ENCODE results near the gene LBH. TPM values are rescaled to one million over a fixed set of nuclear protein-coding genes. Genes with fewer than 3 reads are reported as not detected.

LBH gene
- total RNA-seq, 1 donor from 2014 or later, result 116 TPM

DNA sequence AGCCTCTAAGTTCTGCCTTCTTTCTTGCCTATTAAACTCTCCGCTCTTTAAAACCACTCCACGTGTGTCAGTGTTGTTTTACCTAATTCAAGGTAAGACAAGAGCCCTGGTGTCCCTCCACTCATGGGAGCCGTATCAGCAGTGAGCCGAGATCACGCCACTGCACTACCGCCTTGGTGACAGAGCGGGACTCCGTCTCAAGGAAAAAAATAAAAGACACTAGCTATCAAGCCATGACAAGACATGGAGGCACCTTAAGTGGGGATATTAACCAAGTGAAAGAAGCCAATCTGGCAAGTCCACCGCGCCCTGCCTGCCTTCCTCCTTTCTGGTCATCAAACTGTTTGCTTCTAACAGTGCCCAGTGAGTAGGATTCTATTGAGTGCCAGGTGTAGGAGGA lies 40.2 kb upstream of the LBH start:
- intact Hi-C loops (cut with DNase I), result no loop called here

DNA sequence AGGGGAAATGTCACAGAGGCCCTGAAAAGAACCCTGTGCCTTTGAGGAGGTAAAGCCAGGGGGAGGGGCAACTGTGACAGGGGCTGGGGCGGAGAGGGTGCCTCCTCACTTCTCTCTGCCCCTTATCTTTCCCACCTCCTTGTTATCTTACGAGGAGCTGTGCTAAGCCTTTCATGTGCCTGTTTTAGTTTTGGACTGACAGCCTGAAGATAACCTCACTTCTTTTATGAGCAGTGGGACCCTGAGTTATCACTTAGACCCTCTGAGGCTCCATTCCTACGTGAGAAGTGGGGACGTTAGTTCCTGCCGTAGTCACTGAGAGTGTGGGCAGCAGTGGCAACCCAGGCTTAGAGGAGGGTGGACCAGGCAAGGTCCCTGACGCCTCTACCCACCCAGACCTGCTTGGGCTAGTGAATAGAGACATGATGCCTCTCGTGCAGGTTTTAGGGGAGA lies 39.5 kb upstream of the LBH start:
- Histone ChIP-seq H3K36me3 (no peaks in the 10 kb centered on the region), H3K27me3 (no peaks in the 10 kb centered on the region), H3K27ac (no peak overlapping the region), H3K9me3 (no peaks in the 10 kb centered on the region), H3K4me1 (no peaks in the 10 kb centered on the region), H3K4me3 (no peak overlapping the region)
- TF ChIP-seq, protein P1, sequence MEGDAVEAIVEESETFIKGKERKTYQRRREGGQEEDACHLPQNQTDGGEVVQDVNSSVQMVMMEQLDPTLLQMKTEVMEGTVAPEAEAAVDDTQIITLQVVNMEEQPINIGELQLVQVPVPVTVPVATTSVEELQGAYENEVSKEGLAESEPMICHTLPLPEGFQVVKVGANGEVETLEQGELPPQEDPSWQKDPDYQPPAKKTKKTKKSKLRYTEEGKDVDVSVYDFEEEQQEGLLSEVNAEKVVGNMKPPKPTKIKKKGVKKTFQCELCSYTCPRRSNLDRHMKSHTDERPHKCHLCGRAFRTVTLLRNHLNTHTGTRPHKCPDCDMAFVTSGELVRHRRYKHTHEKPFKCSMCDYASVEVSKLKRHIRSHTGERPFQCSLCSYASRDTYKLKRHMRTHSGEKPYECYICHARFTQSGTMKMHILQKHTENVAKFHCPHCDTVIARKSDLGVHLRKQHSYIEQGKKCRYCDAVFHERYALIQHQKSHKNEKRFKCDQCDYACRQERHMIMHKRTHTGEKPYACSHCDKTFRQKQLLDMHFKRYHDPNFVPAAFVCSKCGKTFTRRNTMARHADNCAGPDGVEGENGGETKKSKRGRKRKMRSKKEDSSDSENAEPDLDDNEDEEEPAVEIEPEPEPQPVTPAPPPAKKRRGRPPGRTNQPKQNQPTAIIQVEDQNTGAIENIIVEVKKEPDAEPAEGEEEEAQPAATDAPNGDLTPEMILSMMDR (IDR thresholded peaks at IDR 0.05), result no peak
- DNase-seq (ENCODE audit: low spot score in 2 of 2), result no peak
- intact Hi-C loops (cut with DNase I), result no loop called here

More for the DNA sequence above, 40.2 kb upstream of the LBH start:
- H3K27ac ChIP-seq, result no peak overlapping the region
- H3K4me3 ChIP-seq, result no peak overlapping the region
- no peak for DNase-seq (ENCODE audit: low spot score in 2 of 2)
- TF ChIP-seq, protein P1 (IDR thresholded peaks at IDR 0.05), result no peak
- no peaks in the 10 kb centered on the region for H3K27me3 ChIP-seq
- no peaks in the 10 kb centered on the region for H3K4me1 ChIP-seq
- no peaks in the 10 kb centered on the region for H3K36me3 ChIP-seq
- H3K9me3 ChIP-seq, result no peaks in the 10 kb centered on the region

DNA sequence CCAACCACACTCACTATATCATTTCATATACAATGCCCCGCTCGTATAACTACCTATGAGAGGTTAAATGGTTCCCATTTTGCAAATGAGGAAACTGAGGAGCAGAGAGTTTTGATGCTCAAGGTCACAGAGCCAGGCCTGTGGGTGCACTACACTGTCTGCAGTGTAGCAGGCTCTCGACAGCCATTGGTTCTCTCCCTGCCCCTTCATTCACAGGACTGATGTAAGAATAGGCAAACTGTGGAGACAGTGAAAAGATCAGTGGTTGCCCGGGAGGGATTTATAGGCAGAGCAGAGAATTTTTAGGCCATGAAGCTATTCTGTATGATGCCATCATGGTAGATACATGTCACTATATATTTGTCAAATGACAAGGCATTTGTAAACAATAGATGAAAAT lies 39.0 kb upstream of the LBH start:
- Histone ChIP-seq H3K9me3 (no peaks in the 10 kb centered on the region), H3K27me3 (no peaks in the 10 kb centered on the region)
- intact Hi-C loops (cut with DNase I), result no loop called here

DNA sequence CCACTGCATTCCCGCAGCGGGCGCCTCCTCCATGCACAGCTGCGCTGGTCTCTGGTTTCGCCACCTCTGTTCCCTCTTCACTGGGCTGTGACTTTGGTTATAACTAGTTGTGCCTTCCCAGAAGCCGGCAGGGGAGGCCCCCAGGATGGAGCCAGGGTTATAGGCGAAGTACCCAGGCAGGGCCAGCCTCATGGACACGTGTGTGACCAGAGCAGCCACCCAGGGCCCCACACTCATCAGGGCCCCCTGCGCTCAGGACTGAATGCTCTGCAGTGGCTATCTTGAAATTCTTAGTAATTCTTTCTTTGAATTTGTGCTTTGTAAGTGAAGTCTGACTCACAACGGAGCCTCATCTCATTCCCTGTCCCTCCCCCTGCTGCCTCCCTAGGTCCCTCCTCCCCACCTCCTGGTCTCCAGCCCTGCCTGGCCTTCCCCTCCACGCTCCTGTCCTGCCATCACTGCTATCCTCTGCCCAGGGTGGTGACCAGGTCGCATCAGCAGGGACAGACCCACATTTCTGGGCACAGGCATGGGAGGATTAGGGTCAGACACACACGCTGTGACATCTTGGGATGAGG lies 38.1 kb upstream of the LBH start:
- no peaks in the 10 kb centered on the region for H3K9me3 ChIP-seq

More for the DNA sequence above, 39.0 kb upstream of the LBH start:
- H3K4me3 ChIP-seq, result no peak overlapping the region
- no peaks in the 10 kb centered on the region for H3K36me3 ChIP-seq
- no peak for DNase-seq (ENCODE audit: low spot score in 2 of 2)
- H3K27ac ChIP-seq, result no peak overlapping the region
- H3K4me1 ChIP-seq, result no peaks in the 10 kb centered on the region
- TF ChIP-seq, protein P1 (IDR thresholded peaks at IDR 0.05), result no peak

DNA sequence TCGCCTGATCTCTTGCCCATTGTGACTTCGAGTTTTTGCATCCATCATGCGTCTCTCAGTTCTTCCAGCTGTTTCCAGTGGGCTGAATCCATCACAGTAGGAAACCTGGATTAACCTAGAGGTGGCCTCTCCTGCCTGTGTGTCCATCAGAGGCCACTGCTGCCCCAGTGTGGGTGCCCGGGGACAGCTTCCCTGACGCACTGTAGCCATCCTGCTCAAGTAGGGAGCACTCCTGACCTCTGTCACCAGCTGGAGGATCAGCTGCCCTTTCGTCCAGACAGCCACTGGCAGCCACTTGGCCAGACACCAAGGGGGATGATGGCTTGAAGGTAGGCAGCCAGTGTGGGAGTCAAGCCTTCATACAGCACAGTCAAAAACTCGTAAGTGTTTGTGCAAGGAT lies 36.9 kb upstream of the LBH start:
- Histone ChIP-seq H3K27ac (no peak overlapping the region), H3K4me3 (no peak overlapping the region), H3K4me1 (no peaks in the 10 kb centered on the region), H3K27me3 (no peaks in the 10 kb centered on the region), H3K36me3 (no peaks in the 10 kb centered on the region), H3K9me3 (no peaks in the 10 kb centered on the region)
- TF ChIP-seq, protein P1 (IDR thresholded peaks at IDR 0.05), result no peak
- intact Hi-C loops (cut with DNase I), result no loop called here
- no peak for DNase-seq (ENCODE audit: low spot score in 2 of 2)

More for the DNA sequence above, 38.1 kb upstream of the LBH start:
- Histone ChIP-seq H3K4me3 (no peak overlapping the region), H3K36me3 (no peaks in the 10 kb centered on the region), H3K4me1 (no peaks in the 10 kb centered on the region), H3K27me3 (no peaks in the 10 kb centered on the region), H3K27ac (no peak overlapping the region)
- no peak for DNase-seq (ENCODE audit: low spot score in 2 of 2)
- TF ChIP-seq, protein P1 (IDR thresholded peaks at IDR 0.05), result no peak
- intact Hi-C loops (cut with DNase I), result no loop called here

DNA sequence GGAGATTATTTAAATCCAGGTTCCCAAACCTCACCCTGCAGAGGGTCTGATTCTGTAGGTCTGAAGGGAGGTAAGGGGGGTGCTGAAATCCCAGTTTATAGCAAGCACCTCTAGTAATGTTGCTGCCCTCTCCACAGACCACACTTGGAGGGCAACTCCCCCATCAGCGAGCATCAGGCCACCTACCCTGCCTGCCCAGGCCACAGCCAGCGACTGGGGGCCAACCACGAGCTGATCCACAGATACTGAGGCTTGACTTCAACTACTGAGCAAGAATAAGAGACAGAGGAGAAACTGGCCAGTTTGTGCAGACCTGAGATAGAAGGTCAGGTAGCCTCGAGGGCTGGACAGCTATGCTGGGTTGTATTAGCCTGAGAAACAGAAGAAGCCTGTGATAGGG lies 36.3 kb upstream of the LBH start:
- intact Hi-C loops (cut with DNase I), result no loop called here
- TF ChIP-seq, protein P1 (IDR thresholded peaks at IDR 0.05), result no peak
- Histone ChIP-seq H3K4me1 (no peaks in the 10 kb centered on the region), H3K9me3 (no peaks in the 10 kb centered on the region), H3K36me3 (no peaks in the 10 kb centered on the region), H3K4me3 (no peak overlapping the region), H3K27me3 (no peaks in the 10 kb centered on the region), H3K27ac (no peak overlapping the region)
- DNase-seq (ENCODE audit: low spot score in 2 of 2), result no peak

All from ascending aorta (tissue), 2 donors.